Measurements from ENCODE around the gene FLRT3. TPM values are rescaled to one million over a fixed set of nuclear protein-coding genes. Genes with fewer than 3 reads are reported as not detected.

Gene FLRT3
- total RNA-seq, 1 experiment from 2014 or later: 1.5 TPM

DNA sequence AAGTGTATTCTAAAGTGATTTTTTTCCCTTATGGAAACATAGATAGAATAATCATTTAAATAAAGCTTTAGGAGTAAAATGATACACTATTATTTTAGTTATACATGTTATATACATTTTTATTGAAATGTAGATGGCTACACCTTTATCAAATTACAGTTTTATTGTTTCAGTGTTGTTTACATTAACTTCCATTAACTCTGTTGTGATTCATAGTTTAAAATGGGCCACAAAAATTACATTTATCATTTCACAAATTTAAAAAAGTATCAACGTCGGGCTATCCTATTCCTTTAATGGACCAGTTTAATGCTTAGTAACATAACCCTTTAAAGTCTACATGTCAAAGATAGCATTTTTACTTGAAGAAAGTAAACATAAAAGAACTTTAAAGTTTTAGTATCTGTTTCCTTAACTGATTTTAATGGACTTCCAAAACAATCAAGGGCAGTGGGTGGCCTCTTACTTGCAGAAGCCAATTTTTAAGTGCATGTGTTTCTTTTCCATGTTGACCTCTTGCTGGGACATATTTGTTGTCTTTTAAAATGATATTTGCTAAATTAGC, 47.8 kb upstream of the FLRT3 start:
- ChIA-PET POLR2A (no interaction called here), RAD21 (ENCODE audit: low non-redundant PET in 1 of 2, low total read pairs in 2 of 2, uncharacterized antibody in 2 of 2, unreplicated experiment in 2 of 2) (no interaction called here), CTCF (no interaction called here)
- Histone ChIP-seq H3K79me2 (ENCODE audit: insufficient read depth, low read length) (no peaks in the 10 kb centered on the region), H3K4me2 (ENCODE audit: low read length) (no peak overlapping the region), H3K9me2 (ENCODE audit: insufficient read depth) (no peaks in the 10 kb centered on the region), H3K36me3 (ENCODE audit: control insufficient read depth in 1 of 2, insufficient read depth in 2 of 2, low read length in 2 of 2) (no peaks in the 10 kb centered on the region), H3K9me3 (ENCODE audit: control insufficient read depth in 1 of 2, insufficient read depth in 1 of 2, low read depth in 1 of 2, low read length in 2 of 2) (no peaks in the 10 kb centered on the region), H2AFZ (ENCODE audit: low read depth, low read length, poor library complexity, severe bottlenecking) (no peak overlapping the region), H3K27me3 (ENCODE audit: insufficient read depth, low read length) (no peaks in the 10 kb centered on the region), H3K4me3 (replicated peaks in 1 of 2; ENCODE audit: low read depth in 1 of 2, low read length in 2 of 2) (no peak overlapping the region), H3K4me1 (ENCODE audit: control insufficient read depth in 1 of 2, insufficient read depth in 2 of 2, low read length in 2 of 2) (no peaks in the 10 kb centered on the region), H4K20me1 (ENCODE audit: insufficient read depth) (no peaks in the 10 kb centered on the region; the same call in 1 of the 2 replicates), H3K9ac (ENCODE audit: low read length) (no peak overlapping the region), H3K27ac (ENCODE audit: low read depth, low read length) (no peak overlapping the region)
- BruUV-seq (replicated peaks): no TSS peak
- intact Hi-C loops (cut with micrococcal nuclease): no loop called here
- ATAC-seq: no peak
- no peak for DNase-seq (ENCODE audit: low read depth, low spot score)
- TF ChIP-seq TCF7L2 (IDR thresholded peaks at IDR 0.05; ENCODE audit: borderline replicate concordance, extremely low read depth, insufficient read depth, insufficient read length) (no peak), SP1 (IDR thresholded peaks at IDR 0.05; ENCODE audit: low read depth) (no peak), POLR2A (IDR thresholded peaks at IDR 0.05; ENCODE audit: borderline replicate concordance, extremely low read depth, insufficient read depth, insufficient read length) (no peak), ZFX (IDR thresholded peaks at IDR 0.05) (no peak), EGR1 (IDR thresholded peaks at IDR 0.05; ENCODE audit: low read depth) (no peak), JUND (IDR thresholded peaks at IDR 0.05) (no peak), CBX3 (IDR thresholded peaks at IDR 0.05; ENCODE audit: low read depth) (no peak), FOSL1 (IDR thresholded peaks at IDR 0.05; ENCODE audit: low read depth) (no peak), SRF (IDR thresholded peaks at IDR 0.05; ENCODE audit: low read depth) (no peak), RAD21 (IDR thresholded peaks at IDR 0.05; ENCODE audit: low read depth) (no peak), ELF1 (IDR thresholded peaks at IDR 0.05; ENCODE audit: borderline replicate concordance, low read depth) (no peak), YY1 (IDR thresholded peaks at IDR 0.05; ENCODE audit: extremely low read depth, insufficient replicate concordance, low read depth, low read length) (no peak), SIN3A (IDR thresholded peaks at IDR 0.05; ENCODE audit: low read depth) (no peak), POLR2AphosphoS5 (IDR thresholded peaks at IDR 0.05; ENCODE audit: low read depth, low read length) (no peak), CEBPB (IDR thresholded peaks at IDR 0.05; ENCODE audit: low read depth) (no peak)
- TF ChIP-seq, protein P1, sequence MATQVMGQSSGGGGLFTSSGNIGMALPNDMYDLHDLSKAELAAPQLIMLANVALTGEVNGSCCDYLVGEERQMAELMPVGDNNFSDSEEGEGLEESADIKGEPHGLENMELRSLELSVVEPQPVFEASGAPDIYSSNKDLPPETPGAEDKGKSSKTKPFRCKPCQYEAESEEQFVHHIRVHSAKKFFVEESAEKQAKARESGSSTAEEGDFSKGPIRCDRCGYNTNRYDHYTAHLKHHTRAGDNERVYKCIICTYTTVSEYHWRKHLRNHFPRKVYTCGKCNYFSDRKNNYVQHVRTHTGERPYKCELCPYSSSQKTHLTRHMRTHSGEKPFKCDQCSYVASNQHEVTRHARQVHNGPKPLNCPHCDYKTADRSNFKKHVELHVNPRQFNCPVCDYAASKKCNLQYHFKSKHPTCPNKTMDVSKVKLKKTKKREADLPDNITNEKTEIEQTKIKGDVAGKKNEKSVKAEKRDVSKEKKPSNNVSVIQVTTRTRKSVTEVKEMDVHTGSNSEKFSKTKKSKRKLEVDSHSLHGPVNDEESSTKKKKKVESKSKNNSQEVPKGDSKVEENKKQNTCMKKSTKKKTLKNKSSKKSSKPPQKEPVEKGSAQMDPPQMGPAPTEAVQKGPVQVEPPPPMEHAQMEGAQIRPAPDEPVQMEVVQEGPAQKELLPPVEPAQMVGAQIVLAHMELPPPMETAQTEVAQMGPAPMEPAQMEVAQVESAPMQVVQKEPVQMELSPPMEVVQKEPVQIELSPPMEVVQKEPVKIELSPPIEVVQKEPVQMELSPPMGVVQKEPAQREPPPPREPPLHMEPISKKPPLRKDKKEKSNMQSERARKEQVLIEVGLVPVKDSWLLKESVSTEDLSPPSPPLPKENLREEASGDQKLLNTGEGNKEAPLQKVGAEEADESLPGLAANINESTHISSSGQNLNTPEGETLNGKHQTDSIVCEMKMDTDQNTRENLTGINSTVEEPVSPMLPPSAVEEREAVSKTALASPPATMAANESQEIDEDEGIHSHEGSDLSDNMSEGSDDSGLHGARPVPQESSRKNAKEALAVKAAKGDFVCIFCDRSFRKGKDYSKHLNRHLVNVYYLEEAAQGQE (IDR thresholded peaks at IDR 0.05; ENCODE audit: low read depth): no peak
